K562 (cell line): ENCODE results near the gene ZBTB2. TPM values are rescaled to one million over a fixed set of nuclear protein-coding genes. Genes with fewer than 3 reads are reported as not detected.

Experiments
- CUX1 ChIP-seq: fragments of 200-800 bp; sonication (Bioruptor generic); IDR thresholded peaks from 2 replicates; pipeline ENCODE4 v1.6.1; 2016; ENCODE audit warnings: missing genetic modification characterization, missing compliant biosample characterization
- EHMT2 ChIP-seq: fragments of 450-650 bp; IDR thresholded peaks from 2 replicates; pipeline ENCODE4 v1.6.1; 2018; ENCODE audit warnings: antibody characterized with exemption
- ESRRB ChIP-seq: fragments of 250-450 bp; sonication (Bioruptor Pico); IDR thresholded peaks from 2 replicates; pipeline ENCODE4 v1.5.0; 2020; ENCODE audit warnings: mild to moderate bottlenecking, moderate library complexity, borderline replicate concordance
- FOXK2 ChIP-seq, 2 experiments: fragments of 450-650 bp; IDR thresholded peaks in 1 of 2; conservative IDR thresholded peaks in 1 of 2; 2 replicates each; pipeline ENCODE4 v1.6.1; 2016; ENCODE audit warnings: low read depth in 2 of 2, mild to moderate bottlenecking in 1 of 2
- GTF3C2 ChIP-seq: IDR thresholded peaks from 3 replicates; pipeline ENCODE4 v1.6.1; 2011; ENCODE audit warnings: borderline replicate concordance, mild to moderate bottlenecking, moderate library complexity; ENCODE audit not compliant: insufficient read length; ENCODE audit errors: extremely low read depth
- HEY1 ChIP-seq: fragments of 250-450 bp; sonication (Bioruptor Pico); IDR thresholded peaks from 2 replicates; pipeline ENCODE4 v1.5.0; 2020; ENCODE audit warnings: mild to moderate bottlenecking, moderate library complexity, borderline replicate concordance
- HNRNPH1 ChIP-seq: fragments of 200-400 bp; formaldehyde crosslinking; optimal IDR thresholded peaks from 2 replicates; pipeline ENCODE3; 2017; ENCODE audit warnings: low read depth, mild to moderate bottlenecking, low read length, moderate library complexity
- HNRNPLL ChIP-seq: fragments of 200-400 bp; formaldehyde crosslinking; IDR thresholded peaks from 2 replicates; pipeline ENCODE4 v1.6.1; 2017; ENCODE audit warnings: low read length, low read depth, mild to moderate bottlenecking; ENCODE audit not compliant: poor library complexity, severe bottlenecking
- MAFK ChIP-seq: IDR thresholded peaks from 2 replicates; pipeline ENCODE4 v1.6.1; 2011; ENCODE audit warnings: low read length, improper control_type of control experiment
- PHB2 ChIP-seq: fragments of 450-650 bp; IDR thresholded peaks from 2 replicates; pipeline ENCODE4 v1.6.1; 2017; ENCODE audit warnings: low read depth
- ZKSCAN8 ChIP-seq: fragments of 200-800 bp; sonication (Bioruptor generic); IDR thresholded peaks from 2 replicates; pipeline ENCODE4 v1.6.1; 2016; ENCODE audit warnings: missing genetic modification characterization, missing compliant biosample characterization
- ZNF764 ChIP-seq: fragments of 250-450 bp; sonication (Bioruptor Pico); IDR thresholded peaks from 2 replicates; pipeline ENCODE4 v1.4.0; 2020; ENCODE audit warnings: low read depth, mild to moderate bottlenecking, moderate library complexity
- polyA plus RNA-seq, 8 experiments: library from polyadenylated mRNA; depleted of rRNA in 4 of 8; stranded (reverse) in 5 of 8; unstranded in 3 of 8; fragments of >200 nt; fragmentation: Nextera tagmentation in 2 of 8; fragmentation: Illumina TruSeq in 1 of 8; extraction: Ambion mirVana in 2 of 8; extraction: Trizol in 1 of 8; gene quantifications; 2 replicates each; pipeline versions ENCODE4 v1.2.1 to v1.2.3, GENCODE V29; 2011 to 2014; ENCODE audit warnings: inconsistent platforms in 1 of 8, missing spikeins in 1 of 8
- total RNA-seq, 7 experiments: library from RNA; depleted of rRNA in 6 of 7; stranded (reverse); fragments of >200 nt in 6 of 7; fragmentation: Illumina TruSeq in 2 of 7; extraction: Trizol in 2 of 7; gene quantifications; 2 replicates each; pipeline versions ENCODE4 v1.2.1 to v1.2.3, GENCODE V29; 2011 to 2021; ENCODE audit warnings: low replicate concordance in 1 of 7
- TF ChIP-seq, protein P1 (sequence below), 2 experiments: fragments of 450-650 bp; conservative IDR thresholded peaks; 2 replicates each; pipeline ENCODE4 v1.6.1; 2017; ENCODE audit warnings: mild to moderate bottlenecking in 2 of 2, moderate library complexity in 2 of 2

ZBTB2 gene
- total and polyA plus RNA-seq, 9 of the 15 experiments (the other 6 are each of a cell fraction or from before 2014, with no cell fraction given) = 5.1 to 26.2 (median 16.4) TPM

DNA sequence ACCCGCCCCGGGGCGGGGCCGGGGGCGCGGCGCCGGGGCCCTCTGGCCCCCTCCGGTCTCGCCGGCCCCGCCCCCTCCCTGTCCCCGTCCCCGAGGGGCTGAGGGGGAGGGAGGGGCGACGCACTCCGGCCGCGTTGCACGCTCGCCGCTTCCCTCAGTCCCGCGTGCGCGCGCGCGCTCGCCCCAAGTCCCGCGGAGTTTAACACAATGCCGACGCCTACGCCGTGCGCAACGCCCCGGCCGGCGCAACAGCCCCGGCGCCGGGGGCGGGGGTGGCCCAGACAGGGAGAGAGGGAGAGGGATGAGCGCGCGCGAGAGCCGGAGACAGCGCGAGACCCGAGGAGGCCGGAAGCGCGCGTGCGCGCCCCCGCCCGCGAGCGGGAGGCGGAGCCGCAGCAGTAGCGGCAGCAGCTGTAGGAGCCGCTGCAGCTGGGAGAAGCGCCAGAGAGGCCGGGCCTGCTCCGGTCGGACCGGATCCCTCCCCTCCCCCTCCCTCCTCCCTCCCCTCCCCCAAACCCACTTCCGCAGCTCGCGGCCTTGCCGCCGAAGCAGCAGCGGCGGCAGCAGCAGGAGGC, 996 bp downstream of the ZBTB2 start (continued):
- TF ChIP-seq GTF3C2 (no peak), FOXK2 (conservative IDR thresholded peaks at IDR 0.05 in 1 of 2, IDR thresholded peaks at IDR 0.05 in 1 of 2; ENCODE audit: low read depth in 2 of 2) (no peak), PHB2 (no peak), MAFK (no peak), HEY1 (CRISPR knock-in tag) (no peak), ZKSCAN8 (CRISPR knock-in tag) (no peak), ESRRB (CRISPR knock-in tag) (no peak), HNRNPH1 (no peak), EHMT2 (no peak), CUX1 (no peak), HNRNPLL (peak; percentile 87), ZNF764 (CRISPR knock-in tag) (no peak)
- TF ChIP-seq, protein P1, sequence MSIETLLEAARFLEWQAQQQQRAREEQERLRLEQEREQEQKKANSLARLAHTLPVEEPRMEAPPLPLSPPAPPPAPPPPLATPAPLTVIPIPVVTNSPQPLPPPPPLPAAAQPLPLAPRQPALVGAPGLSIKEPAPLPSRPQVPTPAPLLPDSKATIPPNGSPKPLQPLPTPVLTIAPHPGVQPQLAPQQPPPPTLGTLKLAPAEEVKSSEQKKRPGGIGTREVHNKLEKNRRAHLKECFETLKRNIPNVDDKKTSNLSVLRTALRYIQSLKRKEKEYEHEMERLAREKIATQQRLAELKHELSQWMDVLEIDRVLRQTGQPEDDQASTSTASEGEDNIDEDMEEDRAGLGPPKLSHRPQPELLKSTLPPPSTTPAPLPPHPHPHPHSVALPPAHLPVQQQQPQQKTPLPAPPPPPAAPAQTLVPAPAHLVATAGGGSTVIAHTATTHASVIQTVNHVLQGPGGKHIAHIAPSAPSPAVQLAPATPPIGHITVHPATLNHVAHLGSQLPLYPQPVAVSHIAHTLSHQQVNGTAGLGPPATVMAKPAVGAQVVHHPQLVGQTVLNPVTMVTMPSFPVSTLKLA (conservative IDR thresholded peaks at IDR 0.05) = peak in 1 of 2 experiments; percentile 71; a peak in 3 of 4 replicates
